HepG2 (cell line): ENCODE measurements around the gene TMTC1. TPM values are rescaled to one million over a fixed set of nuclear protein-coding genes. Genes with fewer than 3 reads are reported as not detected.

ENCODE experiments used
- ATAC-seq: fragments of 200-7000 bp; cut with Tn5 transposase; 3 replicates; pipeline ENCODE4 v1.9.1; 2020; ENCODE audit warnings: mild to moderate bottlenecking, moderate library complexity
- BruUV-seq: library from RNA; stranded (reverse); fragments of 400-500 nt; replicated peaks from 2 replicates; lab custom pipeline; 2021; lab: Mats Ljungman, UMichigan
- CTCF ChIA-PET: fragments of 300-600 bp; formaldehyde crosslinking; extraction: SDS; loops from one replicate; lab custom pipeline; 2021; ENCODE audit warnings: low total read pairs, inconsistent platforms, low intra/inter-chr PET ratio; lab: Yijun Ruan, JAX
- POLR2A ChIA-PET: fragments of 350-600 bp; sonication (Branson Sonifier 250); formaldehyde crosslinking; loops from one replicate; lab custom pipeline; 2020; ENCODE audit warnings: antibody characterized with exemption, inconsistent platforms; lab: Yijun Ruan, JAX
- DNase-seq: peaks from one replicate; pipeline ENCODE4 v3.0.0-alpha.2; 2015; ENCODE audit warnings: low spot score
- FAIRE-seq: peaks from 3 replicates; lab custom pipeline; 2011; peaks lifted over from hg19 to GRCh38; lab: Jason Lieb, UNC
- H2AFZ ChIP-seq: one replicate; pipeline ENCODE4 v1.6.1; 2011; ENCODE audit warnings: low read length, inconsistent platforms
- H3K27ac ChIP-seq: fragments of 300-600 bp; 3 replicates; pipeline ENCODE4 v1.8.0; 2011; ENCODE audit warnings: mixed run types, mild to moderate bottlenecking, mixed read lengths, low read length, inconsistent platforms; ENCODE audit not compliant: insufficient read depth; ENCODE audit errors: extremely low read length
- H3K27me3 ChIP-seq, 2 experiments: fragments of 200-600 bp in 1 of 2; 2 replicates in 1 of 2; 3 replicates in 1 of 2; pipeline versions ENCODE4 v1.6.0 to v1.8.0; 2011; ENCODE audit warnings: low read length in 2 of 2, mild to moderate bottlenecking in 2 of 2, moderate library complexity in 2 of 2, inconsistent platforms in 1 of 2; ENCODE audit not compliant: insufficient read depth in 2 of 2, control insufficient read depth in 1 of 2
- H3K36me3 ChIP-seq, 2 experiments: fragments of 200-600 bp in 1 of 2; replicated peaks in 1 of 2; 2 replicates in 1 of 2; 3 replicates in 1 of 2; pipeline versions ENCODE4 v1.5.1 to v1.8.0; 2011; ENCODE audit warnings: low read length in 2 of 2, inconsistent platforms in 1 of 2; ENCODE audit not compliant: insufficient read depth in 2 of 2, control insufficient read depth in 1 of 2
- H3K4me1 ChIP-seq: 2 replicates; pipeline ENCODE4 v1.5.1; 2012; ENCODE audit warnings: low read length, inconsistent platforms; ENCODE audit not compliant: insufficient read depth
- H3K4me2 ChIP-seq: 2 replicates; pipeline ENCODE4 v1.6.0; 2011; ENCODE audit warnings: low read depth, low read length, inconsistent platforms
- H3K4me3 ChIP-seq, 3 experiments: fragments of 200-600 bp in 1 of 3; sonication (generic), shearing (Covaris generic) in 1 of 3; replicated peaks in 1 of 3; 2 replicates each; pipeline ENCODE4 v1.5.1; 2011 to 2016; ENCODE audit warnings: low read length in 3 of 3, inconsistent platforms in 2 of 3, low read depth in 2 of 3, mild to moderate bottlenecking in 2 of 3, control low read depth in 1 of 3, mixed read lengths in 1 of 3; ENCODE audit not compliant: insufficient read depth in 1 of 3
- H3K79me2 ChIP-seq: one replicate; pipeline ENCODE4 v1.6.1; 2011; ENCODE audit warnings: low read length, inconsistent platforms; ENCODE audit not compliant: insufficient read depth
- H3K9ac ChIP-seq: 2 replicates; pipeline ENCODE4 v1.6.0; 2011; ENCODE audit warnings: mild to moderate bottlenecking, low read depth, low read length, inconsistent platforms; ENCODE audit not compliant: insufficient read depth
- H3K9me3 ChIP-seq: 2 replicates; pipeline ENCODE4 v1.5.1; 2012; ENCODE audit warnings: mild to moderate bottlenecking, low read length
- H4K20me1 ChIP-seq: 2 replicates; pipeline ENCODE4 v1.6.0; 2011; ENCODE audit warnings: inconsistent platforms, mild to moderate bottlenecking, low read length, moderate library complexity; ENCODE audit not compliant: insufficient read depth
- ATF4 ChIP-seq, 2 experiments: fragments of 450-650 bp in 1 of 2; sonication (generic) in 1 of 2; formaldehyde crosslinking; IDR thresholded peaks; 2 replicates each; pipeline versions ENCODE4 v1.5.0 to v1.8.0; 2020 to 2022; ENCODE audit warnings: mild to moderate bottlenecking in 1 of 2, missing genetic modification reagents in 1 of 2
- GPBP1L1 ChIP-seq: sonication (generic); formaldehyde crosslinking; IDR thresholded peaks from 2 replicates; pipeline ENCODE4 v1.5.0; 2020; ENCODE audit warnings: mild to moderate bottlenecking, missing genetic modification reagents
- GTF3A ChIP-seq: sonication (generic); formaldehyde crosslinking; conservative IDR thresholded peaks from 2 replicates; pipeline ENCODE4 v1.4.0; 2020; ENCODE audit warnings: mild to moderate bottlenecking, missing genetic modification reagents
- RNF2 ChIP-seq: fragments of 450-650 bp; conservative IDR thresholded peaks from 2 replicates; pipeline ENCODE4 v1.6.1; 2016; ENCODE audit warnings: low read depth
- ZNF121 ChIP-seq: sonication (generic); formaldehyde crosslinking; IDR thresholded peaks from 2 replicates; pipeline ENCODE4 v1.5.0; 2020; ENCODE audit warnings: mild to moderate bottlenecking, missing genetic modification reagents
- ZNF598 ChIP-seq: sonication (generic); formaldehyde crosslinking; IDR thresholded peaks from 2 replicates; pipeline ENCODE4 v1.5.1; 2020; ENCODE audit warnings: mild to moderate bottlenecking, missing genetic modification reagents, borderline replicate concordance
- ZNF790 ChIP-seq: sonication (generic); formaldehyde crosslinking; IDR thresholded peaks from 2 replicates; pipeline ENCODE4 v1.8.0; 2022; ENCODE audit warnings: missing genetic modification reagents, mild to moderate bottlenecking, borderline replicate concordance
- ZSCAN20 ChIP-seq: sonication (generic); formaldehyde crosslinking; IDR thresholded peaks from 2 replicates; pipeline ENCODE4 v1.4.0; 2020; ENCODE audit warnings: missing genetic modification reagents, mild to moderate bottlenecking, borderline replicate concordance
- WGBS: methylation state at CpG from one replicate; pipeline ENCODE4 v1.1.6; 2017; ENCODE audit warnings: low lambda C conversion rate; 5-methylcytosine and 5-hydroxymethylcytosine counted together
- in situ Hi-C: cut with HindIII; loops from 2 replicates; pipeline ENCODE4 v1.10.0; 2017; ENCODE audit warnings: low pct_unique_long_range_greater_than_20kb; ENCODE audit not compliant: extremely low pct_ligation_motif_present
- intact Hi-C: fragments of 100-400 bp; cut with micrococcal nuclease; formaldehyde crosslinking; loops from one replicate; pipeline ENCODE4 v1.10.0; 2022; ENCODE audit not compliant: unreplicated experiment
- polyA plus RNA-seq, 8 experiments: library from polyadenylated mRNA; depleted of rRNA in 3 of 8; stranded (reverse) in 7 of 8; unstranded in 1 of 8; fragments of >200 nt; fragmentation: Illumina TruSeq in 4 of 8; extraction: Trizol in 4 of 8; gene quantifications; 2 replicates each; pipeline versions ENCODE4 v1.2.1 to v1.2.3, GENCODE V29; 2011 to 2016; ENCODE audit warnings: low read depth in 4 of 8, missing spikeins in 1 of 8, mixed read lengths in 1 of 8; ENCODE audit not compliant: insufficient read depth in 1 of 8
- total RNA-seq, 5 experiments: library from RNA; depleted of rRNA; stranded (reverse); fragments of >200 nt; fragmentation: Illumina TruSeq; extraction: Trizol; gene quantifications; 2 replicates each; pipeline ENCODE4 v1.2.3, GENCODE V29; 2016; ENCODE audit warnings: low read depth in 1 of 5
- TF ChIP-seq, protein P1 (sequence below): sonication (generic); formaldehyde crosslinking; IDR thresholded peaks from 2 replicates; pipeline ENCODE4 v1.9.0; 2021; ENCODE audit warnings: missing genetic modification reagents, borderline replicate concordance
- TF ChIP-seq, protein P2 (sequence below): sonication (generic); formaldehyde crosslinking; IDR thresholded peaks from 2 replicates; pipeline ENCODE4 v1.4.0; 2020; ENCODE audit warnings: missing genetic modification reagents, borderline replicate concordance

Gene TMTC1
- total and polyA plus RNA-seq, 2 of the 13 experiments (the other 11 are each of a cell fraction or from before 2014, with no cell fraction given), result 0.69 to 1.8 TPM

DNA sequence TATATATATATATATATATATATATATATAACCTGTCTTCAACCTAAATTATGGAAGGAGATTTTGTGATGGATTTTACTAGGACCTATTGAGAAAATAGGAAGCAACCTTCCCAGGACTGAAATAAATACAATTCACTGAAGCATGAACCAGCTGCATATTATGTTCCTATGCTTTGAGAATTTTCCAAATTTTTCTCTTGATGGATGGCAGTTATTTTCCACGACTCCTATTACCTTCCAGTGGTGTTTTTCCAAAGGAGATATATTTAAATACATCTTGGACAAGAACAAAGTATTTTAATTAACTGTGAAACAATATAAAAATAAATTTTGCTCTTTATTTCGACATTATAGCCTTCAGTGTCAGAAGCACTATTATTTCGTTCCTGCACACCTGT is 87.9 kb downstream of the TMTC1 start (continued):
- TF ChIP-seq ATF4 (CRISPR knock-in tag; IDR thresholded peaks at IDR 0.05), result no peak
- TF ChIP-seq GPBP1L1 (CRISPR knock-in tag), result no peak
- TF ChIP-seq ZSCAN20 (CRISPR knock-in tag), result no peak
- TF ChIP-seq RNF2, result no peak
- no peak for TF ChIP-seq ZNF790 (CRISPR knock-in tag)

DNA sequence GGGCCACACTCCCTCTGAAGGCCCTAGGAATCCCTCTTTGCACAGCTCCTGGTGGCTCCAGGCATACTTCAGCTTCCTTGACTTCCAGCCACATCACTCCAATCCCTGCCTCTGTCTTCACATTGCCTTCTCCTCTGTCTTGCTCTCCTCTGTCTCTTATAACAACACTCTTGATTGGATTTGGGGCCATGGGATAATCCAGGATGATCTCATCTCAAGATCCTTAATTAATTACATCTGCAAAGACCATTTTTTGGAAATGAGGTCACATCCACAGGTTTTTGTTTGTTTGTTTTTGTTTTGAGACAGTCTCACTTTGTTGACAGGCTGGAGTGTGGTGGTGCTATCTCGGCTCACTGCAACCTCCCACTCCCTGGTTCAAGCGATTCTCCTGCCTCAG is 88.7 kb downstream of the TMTC1 start:
- no peaks in the 10 kb centered on the region for H3K4me1 ChIP-seq
- no peak overlapping the region for H3K9ac ChIP-seq
- H2AFZ ChIP-seq, result no peak overlapping the region
- no peak for ATAC-seq
- in situ Hi-C loops, result no loop called here
- H3K27me3 ChIP-seq, result no peaks in the 10 kb centered on the region
- H3K79me2 ChIP-seq, result no peaks in the 10 kb centered on the region
- WGBS, result 8% methylated on average over 2 of the region's 2 CpGs
- ChIA-PET CTCF (no interaction called here), POLR2A (no interaction called here)
- intact Hi-C loops, result no loop called here
- H3K27ac ChIP-seq, result no peak overlapping the region
- no peaks in the 10 kb centered on the region for H3K36me3 ChIP-seq
- H3K4me3 ChIP-seq, result no peak overlapping the region
- no peaks in the 10 kb centered on the region for H3K9me3 ChIP-seq
- H4K20me1 ChIP-seq, result no peaks in the 10 kb centered on the region
- BruUV-seq, result no TSS peak
- no peak for DNase-seq
- FAIRE-seq, result no peak
- H3K4me2 ChIP-seq, result no peak overlapping the region
- TF ChIP-seq ZNF121 (CRISPR knock-in tag) (no peak), GTF3A (CRISPR knock-in tag) (no peak), ZNF598 (CRISPR knock-in tag) (no peak)
- TF ChIP-seq, protein P1, sequence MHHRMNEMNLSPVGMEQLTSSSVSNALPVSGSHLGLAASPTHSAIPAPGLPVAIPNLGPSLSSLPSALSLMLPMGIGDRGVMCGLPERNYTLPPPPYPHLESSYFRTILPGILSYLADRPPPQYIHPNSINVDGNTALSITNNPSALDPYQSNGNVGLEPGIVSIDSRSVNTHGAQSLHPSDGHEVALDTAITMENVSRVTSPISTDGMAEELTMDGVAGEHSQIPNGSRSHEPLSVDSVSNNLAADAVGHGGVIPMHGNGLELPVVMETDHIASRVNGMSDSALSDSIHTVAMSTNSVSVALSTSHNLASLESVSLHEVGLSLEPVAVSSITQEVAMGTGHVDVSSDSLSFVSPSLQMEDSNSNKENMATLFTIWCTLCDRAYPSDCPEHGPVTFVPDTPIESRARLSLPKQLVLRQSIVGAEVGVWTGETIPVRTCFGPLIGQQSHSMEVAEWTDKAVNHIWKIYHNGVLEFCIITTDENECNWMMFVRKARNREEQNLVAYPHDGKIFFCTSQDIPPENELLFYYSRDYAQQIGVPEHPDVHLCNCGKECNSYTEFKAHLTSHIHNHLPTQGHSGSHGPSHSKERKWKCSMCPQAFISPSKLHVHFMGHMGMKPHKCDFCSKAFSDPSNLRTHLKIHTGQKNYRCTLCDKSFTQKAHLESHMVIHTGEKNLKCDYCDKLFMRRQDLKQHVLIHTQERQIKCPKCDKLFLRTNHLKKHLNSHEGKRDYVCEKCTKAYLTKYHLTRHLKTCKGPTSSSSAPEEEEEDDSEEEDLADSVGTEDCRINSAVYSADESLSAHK, result no peak
- TF ChIP-seq, protein P2, sequence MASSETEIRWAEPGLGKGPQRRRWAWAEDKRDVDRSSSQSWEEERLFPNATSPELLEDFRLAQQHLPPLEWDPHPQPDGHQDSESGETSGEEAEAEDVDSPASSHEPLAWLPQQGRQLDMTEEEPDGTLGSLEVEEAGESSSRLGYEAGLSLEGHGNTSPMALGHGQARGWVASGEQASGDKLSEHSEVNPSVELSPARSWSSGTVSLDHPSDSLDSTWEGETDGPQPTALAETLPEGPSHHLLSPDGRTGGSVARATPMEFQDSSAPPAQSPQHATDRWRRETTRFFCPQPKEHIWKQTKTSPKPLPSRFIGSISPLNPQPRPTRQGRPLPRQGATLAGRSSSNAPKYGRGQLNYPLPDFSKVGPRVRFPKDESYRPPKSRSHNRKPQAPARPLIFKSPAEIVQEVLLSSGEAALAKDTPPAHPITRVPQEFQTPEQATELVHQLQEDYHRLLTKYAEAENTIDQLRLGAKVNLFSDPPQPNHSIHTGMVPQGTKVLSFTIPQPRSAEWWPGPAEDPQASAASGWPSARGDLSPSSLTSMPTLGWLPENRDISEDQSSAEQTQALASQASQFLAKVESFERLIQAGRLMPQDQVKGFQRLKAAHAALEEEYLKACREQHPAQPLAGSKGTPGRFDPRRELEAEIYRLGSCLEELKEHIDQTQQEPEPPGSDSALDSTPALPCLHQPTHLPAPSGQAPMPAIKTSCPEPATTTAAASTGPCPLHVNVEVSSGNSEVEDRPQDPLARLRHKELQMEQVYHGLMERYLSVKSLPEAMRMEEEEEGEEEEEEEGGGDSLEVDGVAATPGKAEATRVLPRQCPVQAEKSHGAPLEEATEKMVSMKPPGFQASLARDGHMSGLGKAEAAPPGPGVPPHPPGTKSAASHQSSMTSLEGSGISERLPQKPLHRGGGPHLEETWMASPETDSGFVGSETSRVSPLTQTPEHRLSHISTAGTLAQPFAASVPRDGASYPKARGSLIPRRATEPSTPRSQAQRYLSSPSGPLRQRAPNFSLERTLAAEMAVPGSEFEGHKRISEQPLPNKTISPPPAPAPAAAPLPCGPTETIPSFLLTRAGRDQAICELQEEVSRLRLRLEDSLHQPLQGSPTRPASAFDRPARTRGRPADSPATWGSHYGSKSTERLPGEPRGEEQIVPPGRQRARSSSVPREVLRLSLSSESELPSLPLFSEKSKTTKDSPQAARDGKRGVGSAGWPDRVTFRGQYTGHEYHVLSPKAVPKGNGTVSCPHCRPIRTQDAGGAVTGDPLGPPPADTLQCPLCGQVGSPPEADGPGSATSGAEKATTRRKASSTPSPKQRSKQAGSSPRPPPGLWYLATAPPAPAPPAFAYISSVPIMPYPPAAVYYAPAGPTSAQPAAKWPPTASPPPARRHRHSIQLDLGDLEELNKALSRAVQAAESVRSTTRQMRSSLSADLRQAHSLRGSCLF, result no peak
